ENCODE results near the gene MYO9A.

The MYO9A gene

GRCh38 chr15:72161361-72162132 lies 43.6 kb upstream of the MYO9A start:
- Mint-ChIP-seq H3K27ac (peak overlapping the region in 1 of 3 experiments; percentile 8), H3K27me3 (ENCODE audit: low read depth) (no peaks in the 10 kb centered on the region), H3K9me3 (no peaks in the 10 kb centered on the region), H3K4me3 (no peak overlapping the region), H3K36me3 (ENCODE audit: low read depth) (no peaks in the 10 kb centered on the region), H3K4me1 (peaks cover 6% of the 10 kb centered on the region)
- TF ChIP-seq, protein P1, sequence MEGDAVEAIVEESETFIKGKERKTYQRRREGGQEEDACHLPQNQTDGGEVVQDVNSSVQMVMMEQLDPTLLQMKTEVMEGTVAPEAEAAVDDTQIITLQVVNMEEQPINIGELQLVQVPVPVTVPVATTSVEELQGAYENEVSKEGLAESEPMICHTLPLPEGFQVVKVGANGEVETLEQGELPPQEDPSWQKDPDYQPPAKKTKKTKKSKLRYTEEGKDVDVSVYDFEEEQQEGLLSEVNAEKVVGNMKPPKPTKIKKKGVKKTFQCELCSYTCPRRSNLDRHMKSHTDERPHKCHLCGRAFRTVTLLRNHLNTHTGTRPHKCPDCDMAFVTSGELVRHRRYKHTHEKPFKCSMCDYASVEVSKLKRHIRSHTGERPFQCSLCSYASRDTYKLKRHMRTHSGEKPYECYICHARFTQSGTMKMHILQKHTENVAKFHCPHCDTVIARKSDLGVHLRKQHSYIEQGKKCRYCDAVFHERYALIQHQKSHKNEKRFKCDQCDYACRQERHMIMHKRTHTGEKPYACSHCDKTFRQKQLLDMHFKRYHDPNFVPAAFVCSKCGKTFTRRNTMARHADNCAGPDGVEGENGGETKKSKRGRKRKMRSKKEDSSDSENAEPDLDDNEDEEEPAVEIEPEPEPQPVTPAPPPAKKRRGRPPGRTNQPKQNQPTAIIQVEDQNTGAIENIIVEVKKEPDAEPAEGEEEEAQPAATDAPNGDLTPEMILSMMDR (IDR thresholded peaks at IDR 0.05; ENCODE audit: unreplicated experiment in 3 of 3), result no peak

GRCh38 chr15:72160696-72161245 lies 42.8 kb upstream of the MYO9A start:
- Mint-ChIP-seq H3K27ac (no peak overlapping the region), H3K27me3 (ENCODE audit: low read depth) (no peaks in the 10 kb centered on the region), H3K36me3 (ENCODE audit: low read depth) (no peaks in the 10 kb centered on the region), H3K4me1 (peaks cover 7% of the 10 kb centered on the region), H3K4me3 (no peak overlapping the region), H3K9me3 (no peaks in the 10 kb centered on the region)
- TF ChIP-seq, protein P1 (IDR thresholded peaks at IDR 0.05; ENCODE audit: unreplicated experiment in 3 of 3), result no peak

- Mint-ChIP-seq H3K9me3 (no peaks in the 10 kb centered on the region), H3K36me3 (ENCODE audit: low read depth) (no peaks in the 10 kb centered on the region), H3K4me3 (peak overlapping the region in 2 of 3 experiments; percentile 11 to 60), H3K27ac (no peak overlapping the region), H3K4me1 (peaks cover 21% of the 10 kb centered on the region), H3K27me3 (ENCODE audit: low read depth) (no peaks in the 10 kb centered on the region)
- TF ChIP-seq, protein P1 (IDR thresholded peaks at IDR 0.05; ENCODE audit: unreplicated experiment in 3 of 3), result no peak
Measured at GRCh38 chr15:72156928-72157327, 39.0 kb upstream of the MYO9A start.

- H3K27me3 Mint-ChIP-seq (ENCODE audit: low read depth), result no peaks in the 10 kb centered on the region
- TF ChIP-seq, protein P1 (IDR thresholded peaks at IDR 0.05; ENCODE audit: unreplicated experiment in 3 of 3), result peak; percentile 79 to 90 (median 83)
- H3K27ac Mint-ChIP-seq, result peak overlapping the region; percentile 82 to 97 (median 92)
- no peaks in the 10 kb centered on the region for H3K9me3 Mint-ChIP-seq
- H3K4me3 Mint-ChIP-seq, result peak overlapping the region; percentile 73 to 80 (median 77)
- no peaks in the 10 kb centered on the region for H3K36me3 Mint-ChIP-seq (ENCODE audit: low read depth)
- peaks cover 15% of the 10 kb centered on the region for H3K4me1 Mint-ChIP-seq
Measured at GRCh38 chr15:72155635-72156616, 38.0 kb upstream of the MYO9A start.

DNA sequence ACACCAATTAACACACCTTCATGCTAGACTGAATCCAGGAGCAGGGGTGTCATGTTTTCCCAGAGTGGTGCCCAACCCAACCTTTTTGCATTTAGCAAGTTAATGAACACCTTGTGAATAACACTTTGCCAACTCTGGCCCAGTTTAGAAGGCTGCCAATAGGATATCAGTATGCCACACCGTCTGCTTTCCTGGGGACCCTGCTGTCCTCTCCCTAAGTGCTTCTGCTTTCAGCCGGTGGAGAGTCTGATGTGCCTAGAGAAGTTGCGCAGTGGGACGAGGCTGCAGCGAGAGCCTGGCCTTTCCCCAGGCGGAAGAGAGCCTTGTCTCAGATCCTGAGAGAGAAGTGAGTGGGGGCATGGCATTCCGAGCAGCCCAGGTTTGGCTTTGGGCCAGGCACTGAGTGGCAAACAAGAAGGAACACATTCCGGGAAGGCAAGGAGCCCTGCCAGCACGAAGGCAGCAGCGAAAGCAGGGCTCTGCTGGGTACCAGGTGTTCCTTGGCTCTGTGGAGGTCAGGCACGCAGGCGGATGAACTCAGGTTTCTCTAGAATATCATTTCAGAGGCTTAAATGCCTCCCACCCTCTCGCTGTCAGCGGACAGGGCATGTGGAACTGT lies 37.2 kb upstream of the MYO9A start:
- Mint-ChIP-seq H3K9me3 (no peaks in the 10 kb centered on the region), H3K27me3 (ENCODE audit: low read depth) (no peaks in the 10 kb centered on the region), H3K4me3 (peak overlapping the region; percentile 73 to 80 (median 77)), H3K4me1 (peaks cover 15% of the 10 kb centered on the region), H3K36me3 (ENCODE audit: low read depth) (no peaks in the 10 kb centered on the region), H3K27ac (peak overlapping the region; percentile 82 to 97 (median 92))
- TF ChIP-seq, protein P1 (IDR thresholded peaks at IDR 0.05; ENCODE audit: unreplicated experiment in 3 of 3), result no peak

Data from nephron (organoid).